GM13976 (cell line): ENCODE data around the gene NMS.
"Not testable (repeated sequence)": the region's sequence is repeated elsewhere in the genome, so short reads cannot be mapped to it uniquely, and the experiment has no call there.

Source experiments
- DNase-seq: peaks from one replicate; pipeline ENCODE4 v3.0.0; 2012; ENCODE audit warnings: low spot score
- in situ Hi-C: fragments of 300-500 bp; cut with MboI; formaldehyde crosslinking; loops from one replicate; pipeline ENCODE4 v1.12.0; 2022; ENCODE audit warnings: low sequenced_read_pairs, mixed read lengths, inconsistent platforms; ENCODE audit not compliant: unreplicated experiment
- TF ChIP-seq, protein P1 (sequence below): IDR thresholded peaks from 2 replicates; pipeline ENCODE4 v1.5.1; 2012; ENCODE audit warnings: borderline replicate concordance, mild to moderate bottlenecking; ENCODE audit not compliant: insufficient read depth; ENCODE audit errors: extremely low read depth, missing control alignments, control extremely low read depth

Gene NMS

DNA sequence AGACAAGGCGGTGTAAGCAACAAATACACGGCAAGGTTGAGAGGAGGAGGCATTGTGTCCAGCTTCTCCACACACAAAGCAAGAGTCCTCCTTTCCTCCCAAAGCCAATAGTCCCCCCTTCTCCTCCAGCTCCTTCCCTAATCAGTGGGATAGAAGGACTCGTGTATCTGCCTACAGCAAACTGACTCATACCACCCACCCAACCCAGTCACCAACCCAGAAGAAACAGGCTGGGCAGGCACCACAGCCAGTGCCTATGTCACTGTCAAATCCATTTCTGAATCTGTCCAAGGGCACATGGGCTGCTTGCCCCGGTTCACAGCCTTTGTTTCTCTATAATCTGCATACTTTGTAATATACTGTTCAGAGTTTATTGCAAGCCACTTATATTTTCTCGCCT, 19.2 kb upstream of the NMS start:
- DNase-seq: no peak
- TF ChIP-seq, protein P1, sequence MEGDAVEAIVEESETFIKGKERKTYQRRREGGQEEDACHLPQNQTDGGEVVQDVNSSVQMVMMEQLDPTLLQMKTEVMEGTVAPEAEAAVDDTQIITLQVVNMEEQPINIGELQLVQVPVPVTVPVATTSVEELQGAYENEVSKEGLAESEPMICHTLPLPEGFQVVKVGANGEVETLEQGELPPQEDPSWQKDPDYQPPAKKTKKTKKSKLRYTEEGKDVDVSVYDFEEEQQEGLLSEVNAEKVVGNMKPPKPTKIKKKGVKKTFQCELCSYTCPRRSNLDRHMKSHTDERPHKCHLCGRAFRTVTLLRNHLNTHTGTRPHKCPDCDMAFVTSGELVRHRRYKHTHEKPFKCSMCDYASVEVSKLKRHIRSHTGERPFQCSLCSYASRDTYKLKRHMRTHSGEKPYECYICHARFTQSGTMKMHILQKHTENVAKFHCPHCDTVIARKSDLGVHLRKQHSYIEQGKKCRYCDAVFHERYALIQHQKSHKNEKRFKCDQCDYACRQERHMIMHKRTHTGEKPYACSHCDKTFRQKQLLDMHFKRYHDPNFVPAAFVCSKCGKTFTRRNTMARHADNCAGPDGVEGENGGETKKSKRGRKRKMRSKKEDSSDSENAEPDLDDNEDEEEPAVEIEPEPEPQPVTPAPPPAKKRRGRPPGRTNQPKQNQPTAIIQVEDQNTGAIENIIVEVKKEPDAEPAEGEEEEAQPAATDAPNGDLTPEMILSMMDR: no peak
- in situ Hi-C loops: no loop called here

DNA sequence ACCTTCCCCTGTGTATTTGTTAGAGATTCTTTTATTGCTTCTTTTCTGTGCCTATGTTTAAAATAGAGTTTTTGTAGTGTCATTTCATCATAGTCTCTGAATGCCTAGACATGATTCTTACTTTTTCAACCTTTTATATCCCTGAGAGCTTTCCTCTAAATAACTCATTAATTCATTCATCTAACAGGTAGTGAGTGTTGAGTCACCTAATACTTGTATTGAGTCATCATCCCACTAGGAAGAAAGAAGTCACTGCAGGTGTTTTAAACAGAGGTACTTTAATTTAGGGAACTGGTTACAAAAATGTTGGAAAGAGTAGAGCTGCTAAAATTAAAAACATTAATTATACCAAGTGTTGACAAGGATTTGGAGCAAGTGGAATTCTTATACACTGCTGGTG, 18.5 kb upstream of the NMS start:
- in situ Hi-C loops: no loop called here
- DNase-seq: no peak
- TF ChIP-seq, protein P1: no peak

DNA sequence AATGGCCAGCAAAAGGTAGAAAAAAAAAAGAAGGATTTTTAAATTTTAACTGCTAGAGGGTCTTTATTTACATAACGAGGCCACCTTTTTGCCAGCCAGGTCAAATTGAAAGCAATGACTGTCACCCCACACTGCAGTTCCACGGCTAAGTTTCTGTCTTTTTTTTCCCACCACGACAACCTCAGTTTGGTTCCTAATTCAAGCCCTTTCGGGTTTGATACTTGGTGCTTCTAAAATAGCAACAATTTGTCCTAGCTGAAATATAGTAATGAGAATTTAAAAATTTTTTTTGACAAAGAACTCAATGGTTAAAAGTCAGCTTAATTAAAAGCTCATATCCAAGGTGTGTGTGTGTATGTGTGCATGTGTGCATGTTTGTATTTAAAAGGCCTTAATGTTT, 16.4 kb upstream of the NMS start:
- peak; percentile 33 for DNase-seq
- in situ Hi-C loops: no loop called here

DNA sequence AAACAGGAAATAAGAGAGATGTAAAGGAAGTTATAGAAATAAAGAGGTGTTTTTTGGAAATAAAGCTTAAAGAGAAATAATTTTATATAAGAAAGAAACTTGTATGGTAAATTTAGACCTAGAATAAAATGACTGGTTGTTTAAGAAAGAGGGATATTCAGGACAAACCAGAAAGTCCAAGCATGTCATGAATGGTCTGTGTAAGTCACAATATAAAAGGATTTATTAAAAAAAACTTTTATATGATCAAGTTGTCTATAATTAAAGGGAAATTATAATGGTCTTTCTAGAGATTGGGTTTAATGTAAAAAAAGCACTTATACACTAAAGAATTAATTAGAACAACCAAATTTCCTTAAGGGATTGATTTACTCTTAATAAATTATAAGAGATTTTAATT, 13.9 kb upstream of the NMS start:
- DNase-seq, in situ Hi-C loops: not testable (repeated sequence)

More for the DNA sequence above, 16.4 kb upstream of the NMS start:
- TF ChIP-seq, protein P1: no peak

DNA sequence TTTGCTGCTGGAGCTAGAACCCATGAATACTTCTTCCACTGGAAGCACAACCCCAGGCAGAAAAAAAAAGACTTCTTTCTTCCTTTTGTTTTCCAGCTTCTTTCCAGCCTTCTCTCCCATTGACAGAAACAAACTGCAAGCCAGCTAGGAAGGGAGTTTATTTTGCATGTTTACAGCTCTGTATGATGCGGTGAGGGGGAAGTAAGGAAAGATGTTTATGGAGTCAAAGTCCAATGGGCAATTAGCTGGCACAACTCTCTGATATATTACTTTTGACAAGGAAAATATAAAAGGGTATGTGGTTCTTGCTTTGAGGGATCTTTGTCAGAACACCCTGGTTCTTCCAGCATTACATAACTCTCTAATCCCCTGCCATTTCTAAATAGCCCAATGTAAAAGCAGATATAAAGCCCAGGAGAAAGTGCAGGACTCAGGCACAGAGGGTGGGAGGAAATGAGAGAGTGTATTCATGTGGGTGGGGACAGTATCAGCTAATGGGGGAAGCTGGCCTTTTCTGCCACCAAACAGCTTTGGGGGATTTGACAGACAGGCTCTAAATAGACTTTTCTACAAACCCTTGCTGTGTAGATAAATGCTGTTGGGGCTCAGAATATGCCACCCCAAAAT, 9.3 kb upstream of the NMS start:
- TF ChIP-seq, protein P1: no peak
- in situ Hi-C loops: no loop called here
- DNase-seq: no peak

DNA sequence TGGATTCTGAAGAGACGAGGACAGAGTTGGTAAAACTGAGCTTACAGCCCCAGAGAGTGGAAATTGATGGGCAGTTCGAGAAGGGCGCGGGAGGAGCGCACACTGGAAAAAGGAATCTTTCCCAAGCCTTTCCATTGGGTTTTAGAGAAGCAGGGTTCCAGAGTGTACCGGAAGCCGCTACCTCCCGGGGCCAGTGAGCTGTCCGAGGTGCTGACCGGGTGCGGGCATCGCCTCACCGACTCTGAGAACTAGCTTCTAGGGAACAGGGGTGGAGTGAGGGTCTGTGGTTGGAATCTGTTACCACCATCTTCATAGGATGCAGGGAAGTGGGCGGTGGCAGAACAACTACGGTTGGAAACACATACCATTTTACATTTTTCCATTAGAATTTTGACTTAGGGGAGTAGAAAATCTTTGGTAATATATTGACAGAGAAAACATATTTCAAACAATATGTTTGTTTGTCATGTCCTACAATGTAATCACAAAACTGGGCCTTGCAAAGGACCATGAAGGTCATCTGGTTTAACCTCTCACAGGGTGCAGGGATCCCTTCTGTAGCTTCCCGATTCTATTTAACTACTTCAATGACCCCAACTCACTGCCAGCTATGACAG, 724 bp downstream of the NMS start:
- DNase-seq: no peak
- in situ Hi-C loops: no loop called here

DNA sequence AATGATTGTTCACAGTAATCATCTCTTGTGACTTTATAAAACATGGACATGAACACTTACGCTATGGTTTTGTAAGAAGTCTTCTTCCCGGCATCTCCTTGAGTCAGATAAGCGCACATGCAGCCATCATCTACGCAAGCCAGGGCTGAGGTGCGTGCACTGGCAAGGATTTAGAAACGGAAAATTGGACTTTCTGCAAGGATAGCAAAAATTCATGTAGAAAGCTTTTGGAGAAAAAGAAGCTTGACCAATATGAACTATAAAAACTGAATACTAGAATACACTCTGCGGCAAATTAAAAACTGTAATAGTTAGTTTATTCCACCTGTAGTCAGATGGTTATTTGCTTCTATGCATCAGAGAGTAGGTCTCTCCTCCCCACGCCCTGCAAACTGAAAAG, 6.3 kb downstream of the NMS start:
- in situ Hi-C loops: no loop called here
- TF ChIP-seq, protein P1: no peak
- DNase-seq: no peak

More for the DNA sequence above, 724 bp downstream of the NMS start:
- TF ChIP-seq, protein P1: no peak
